GM19023 (cell line): Measurements from ENCODE around the gene DNAJC7.

Experiments
- ATAC-seq: cut with Tn5 transposase; IDR thresholded peaks from one replicate; pipeline ENCODE4 v1.9.1; 2021; ENCODE audit warnings: mild to moderate bottlenecking, moderate library complexity; ENCODE audit not compliant: unreplicated experiment

The DNAJC7 gene

DNA sequence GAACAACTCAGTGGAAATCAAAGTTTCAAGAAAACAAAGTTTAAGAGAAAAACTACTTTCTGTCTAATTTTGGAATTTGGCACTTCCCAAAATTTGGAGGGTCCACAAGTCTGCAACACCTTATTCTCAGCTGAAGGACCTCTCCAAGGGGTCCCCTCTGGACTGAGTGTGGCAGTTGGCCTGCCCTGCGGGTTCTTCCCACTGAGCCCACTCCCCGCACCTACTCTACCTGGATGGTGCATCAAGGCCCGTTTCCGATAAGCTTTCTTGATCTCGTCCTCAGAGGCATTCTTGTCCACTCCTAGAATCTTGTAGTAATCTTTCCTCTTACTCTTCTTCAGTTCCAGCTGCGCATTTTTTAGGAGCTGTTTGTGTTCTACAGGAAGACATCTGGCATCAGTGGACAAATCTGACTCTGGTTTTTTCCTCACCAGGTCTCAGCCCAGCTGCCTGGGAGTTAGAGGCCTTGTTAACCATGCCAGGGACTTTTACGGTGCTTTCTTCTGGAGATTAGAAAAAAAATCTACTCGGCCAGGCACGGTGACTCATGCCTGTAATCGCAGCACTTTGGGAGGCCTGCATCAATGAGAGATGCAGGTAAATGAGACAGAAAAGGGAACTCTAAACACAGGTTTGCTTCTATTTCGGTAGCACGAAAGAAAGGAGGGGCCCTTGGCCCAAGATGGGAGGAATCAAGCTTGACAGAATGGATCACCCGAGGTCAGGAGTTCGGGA lies 35.0 kb downstream of the DNAJC7 start:
- no peak for ATAC-seq

DNA sequence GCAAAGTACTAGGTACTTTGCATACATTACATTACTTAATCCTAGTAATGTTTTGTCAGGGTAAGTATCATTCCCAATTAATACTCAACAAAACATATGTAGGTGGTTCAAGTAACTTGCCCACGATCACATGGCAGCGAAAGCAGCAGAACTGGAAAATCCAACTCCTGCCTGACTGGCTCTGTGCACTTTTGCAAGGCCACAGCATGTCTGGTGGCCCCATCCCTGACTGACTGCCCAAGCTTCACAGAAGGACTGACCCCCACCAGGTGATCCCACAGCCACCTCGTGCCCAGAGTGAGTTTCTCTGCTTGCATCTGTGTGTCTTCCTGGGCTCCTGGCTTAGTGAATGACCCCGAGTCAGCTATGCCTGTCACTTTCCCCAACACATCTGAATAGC lies 39.2 kb downstream of the DNAJC7 start:
- no peak for ATAC-seq

DNA sequence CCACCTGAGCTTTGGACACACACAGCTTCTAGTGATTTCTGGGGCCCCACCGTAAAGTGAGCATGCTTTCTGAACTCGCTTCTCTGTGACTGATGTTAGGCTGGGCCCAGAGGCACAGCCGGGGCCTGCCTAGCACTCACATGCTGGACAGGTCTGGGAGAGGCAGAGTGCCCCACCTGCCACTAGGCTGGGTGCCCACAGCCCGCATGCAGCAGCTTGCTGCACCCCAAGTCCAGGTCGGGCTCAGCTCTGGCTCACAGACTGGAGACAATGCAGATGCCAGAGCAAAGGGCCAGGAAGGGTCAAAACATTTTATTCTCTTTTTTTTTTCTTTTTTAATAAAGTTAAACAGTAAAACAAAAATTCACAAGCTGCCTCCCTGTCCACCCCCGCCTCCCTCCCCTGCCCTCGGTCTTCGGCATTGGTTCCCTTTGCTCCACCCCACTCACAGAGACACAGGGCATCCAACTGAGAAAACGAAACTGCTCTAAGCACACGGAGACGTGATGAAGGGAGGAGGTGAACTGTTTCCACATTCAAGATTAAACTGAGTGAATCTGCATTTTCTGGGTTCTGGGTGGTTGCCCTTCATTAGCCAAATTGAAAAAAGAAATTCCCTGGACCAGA lies 41.0 kb downstream of the DNAJC7 start:
- ATAC-seq: no peak

DNA sequence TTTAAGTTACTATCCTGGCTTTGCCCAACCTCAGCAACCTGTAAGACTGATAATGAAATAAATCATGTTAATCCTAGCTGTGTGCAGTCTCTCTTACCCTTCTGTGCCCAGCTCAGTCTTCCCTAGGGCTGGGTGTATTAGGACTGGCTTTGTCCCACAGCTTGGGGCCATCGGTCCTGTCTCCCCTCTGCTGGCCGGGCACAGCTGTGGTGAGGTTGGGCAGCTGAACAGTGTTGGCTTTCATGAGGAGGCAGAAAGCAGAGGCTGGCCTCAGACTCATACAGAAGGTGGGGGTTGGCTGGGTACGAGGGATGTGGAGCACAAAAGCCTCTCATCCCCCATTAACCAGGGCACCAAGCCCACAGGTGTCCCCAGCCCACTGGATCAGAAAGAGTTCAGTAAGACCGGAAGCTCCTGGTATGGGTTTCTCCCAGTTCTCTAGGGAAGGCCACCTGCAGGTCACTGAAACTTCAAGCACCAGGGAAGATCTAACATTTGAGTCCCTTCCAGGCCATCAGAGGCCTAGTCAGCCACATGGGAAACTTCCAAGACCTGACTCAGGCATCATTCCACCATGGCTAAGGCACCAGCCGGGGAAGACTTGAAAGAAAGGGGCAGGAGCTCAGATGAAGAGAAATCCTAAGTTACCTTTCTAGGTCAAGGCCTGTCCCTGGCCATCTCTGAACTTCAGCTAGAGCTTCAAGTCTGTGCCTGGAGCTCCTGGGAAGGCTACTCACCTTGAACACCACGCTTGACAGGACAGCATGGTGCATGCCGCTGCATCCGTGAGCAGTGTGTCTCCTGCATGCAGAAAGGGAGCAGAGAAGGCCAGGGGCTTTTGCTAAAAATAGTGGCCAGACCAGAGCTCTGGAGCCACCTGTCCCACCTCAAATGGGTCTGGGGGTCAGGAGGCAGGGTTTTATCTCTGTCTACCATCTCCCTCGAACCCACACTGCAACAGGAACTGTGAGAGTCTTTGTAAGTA lies 41.8 kb downstream of the DNAJC7 start:
- ATAC-seq: no peak

DNA sequence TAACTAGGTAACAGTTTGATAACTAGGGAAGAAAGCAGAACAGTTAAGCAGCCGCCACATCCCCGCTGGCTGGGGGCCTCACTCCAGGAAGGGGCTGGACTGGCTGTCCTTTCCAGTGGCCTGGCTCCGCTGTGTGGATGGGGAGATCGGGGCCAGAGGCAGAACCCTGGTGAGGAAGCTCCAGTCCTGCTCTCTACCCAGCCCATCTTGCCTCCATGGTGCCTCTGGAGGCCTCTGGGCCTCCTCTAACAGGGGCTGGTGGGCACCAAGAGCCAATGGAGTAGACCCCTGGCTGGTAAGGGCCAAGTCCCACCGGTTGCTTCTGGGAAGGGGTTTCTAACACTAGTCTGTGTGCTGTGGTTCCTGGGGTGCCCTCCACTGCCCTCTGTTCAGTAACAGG lies 42.6 kb downstream of the DNAJC7 start:
- no peak for ATAC-seq

DNA sequence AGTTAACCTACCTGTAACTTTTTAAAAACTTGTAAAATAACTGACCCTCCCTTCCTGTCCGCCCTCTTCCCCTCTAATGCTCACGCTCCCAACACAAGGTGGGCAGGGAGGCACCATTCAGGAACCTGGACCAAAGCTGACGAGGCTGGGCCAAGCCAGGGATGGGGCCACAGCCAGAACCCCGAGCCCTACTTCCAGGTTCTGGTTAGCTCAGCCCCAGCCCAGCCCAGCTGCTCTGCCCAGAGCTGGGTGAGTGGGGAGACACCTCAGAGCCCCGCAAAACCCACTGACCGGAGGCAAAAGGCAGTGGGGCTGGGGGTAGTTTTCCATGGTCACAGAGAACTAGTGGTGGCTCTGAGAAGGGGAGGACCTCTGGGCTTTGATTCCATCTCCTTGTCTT lies 43.2 kb downstream of the DNAJC7 start:
- no peak for ATAC-seq

DNA sequence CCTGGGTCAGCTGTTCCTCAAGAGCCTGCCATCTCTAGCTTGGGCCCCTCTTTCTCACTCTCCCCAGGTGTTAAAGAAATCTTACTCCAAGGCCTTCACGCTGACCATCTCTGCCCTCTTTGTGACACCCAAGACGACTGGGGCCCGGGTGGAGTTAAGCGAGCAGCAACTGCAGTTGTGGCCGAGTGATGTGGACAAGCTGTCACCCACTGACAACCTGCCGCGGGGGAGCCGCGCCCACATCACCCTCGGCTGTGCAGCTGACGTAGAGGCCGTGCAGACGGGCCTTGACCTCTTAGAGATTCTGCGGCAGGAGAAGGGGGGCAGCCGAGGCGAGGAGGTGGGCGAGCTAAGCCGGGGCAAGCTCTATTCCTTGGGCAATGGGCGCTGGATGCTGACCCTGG lies 43.8 kb downstream of the DNAJC7 start:
- ATAC-seq: no peak

DNA sequence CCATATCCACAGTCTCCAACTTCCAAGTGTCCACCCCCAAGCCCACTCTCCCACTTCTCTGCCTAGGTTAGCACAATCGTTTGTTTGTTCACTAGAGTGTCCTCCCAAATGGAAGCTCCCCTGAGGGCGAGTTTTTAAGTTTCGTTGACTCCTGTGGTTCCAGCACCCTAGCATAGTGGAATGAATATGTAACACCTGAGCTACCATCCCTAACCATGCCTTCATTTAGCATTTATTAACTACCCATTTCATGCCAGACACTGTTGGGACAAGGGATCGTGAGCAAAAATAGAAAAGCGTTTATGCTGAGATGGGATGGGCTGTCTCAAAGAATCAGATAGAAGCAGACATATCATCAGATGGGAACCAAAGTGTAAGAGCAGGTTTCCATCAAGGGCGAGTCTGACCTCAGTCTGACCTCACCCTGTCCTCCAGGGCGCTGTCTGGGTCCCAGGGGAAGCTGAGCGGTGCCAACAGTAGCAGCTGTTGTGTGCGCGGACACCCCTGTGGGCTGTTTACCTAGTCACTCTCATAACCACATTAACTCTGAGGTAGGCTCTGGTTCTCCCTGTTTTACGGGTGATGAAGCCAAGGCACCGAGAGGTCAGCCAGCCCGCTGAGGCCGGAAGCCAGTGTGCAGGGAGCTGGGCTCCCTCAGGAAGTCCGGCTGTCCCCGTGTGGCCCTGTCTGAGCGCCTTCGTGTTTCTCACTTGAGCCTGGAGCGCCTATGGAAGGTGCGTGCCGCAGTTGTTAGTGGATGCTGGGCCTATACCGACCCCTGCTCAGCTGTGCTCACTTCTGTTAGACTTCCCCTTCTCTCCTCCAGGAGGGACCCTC lies 44.5 kb downstream of the DNAJC7 start:
- peak; percentile 58 for ATAC-seq

DNA sequence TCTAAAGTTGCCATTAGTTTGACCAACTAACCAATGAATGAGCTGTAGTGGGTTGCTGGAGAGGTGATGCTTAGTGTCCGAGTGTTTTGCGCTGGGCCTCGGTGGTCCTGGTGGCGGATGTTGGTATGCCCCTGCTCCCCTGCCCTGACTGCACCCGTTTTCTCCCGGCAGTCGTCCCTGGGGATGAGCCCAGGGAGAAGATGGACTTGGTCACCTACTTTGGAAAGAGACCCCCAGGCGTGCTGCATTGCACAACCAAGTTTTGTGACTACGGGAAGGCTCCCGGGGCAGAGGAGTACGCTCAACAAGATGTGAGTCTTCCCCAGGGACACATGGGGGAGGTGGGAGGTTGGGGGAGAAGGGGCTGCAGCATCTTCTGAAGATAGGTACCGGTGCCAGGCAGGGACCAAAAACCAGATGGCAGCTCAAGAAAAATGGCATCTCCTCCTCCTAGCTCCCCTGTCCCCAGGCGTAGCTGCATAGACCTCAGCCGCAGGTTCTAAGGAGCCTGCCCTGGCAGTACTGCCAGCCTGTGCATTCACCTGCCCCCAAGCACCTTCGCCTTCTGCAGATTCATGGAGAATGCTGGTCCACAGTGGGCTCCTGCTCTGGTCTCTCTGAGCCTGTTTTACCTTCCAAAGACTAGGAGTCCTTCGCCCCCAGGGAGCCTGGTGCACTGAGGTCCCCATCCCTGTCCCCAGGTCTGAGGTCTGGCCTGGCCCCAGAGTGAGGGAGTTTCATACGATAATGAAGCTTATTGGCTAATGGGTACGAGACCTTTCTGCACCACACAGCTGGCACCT lies 45.3 kb downstream of the DNAJC7 start:
- no peak for ATAC-seq

DNA sequence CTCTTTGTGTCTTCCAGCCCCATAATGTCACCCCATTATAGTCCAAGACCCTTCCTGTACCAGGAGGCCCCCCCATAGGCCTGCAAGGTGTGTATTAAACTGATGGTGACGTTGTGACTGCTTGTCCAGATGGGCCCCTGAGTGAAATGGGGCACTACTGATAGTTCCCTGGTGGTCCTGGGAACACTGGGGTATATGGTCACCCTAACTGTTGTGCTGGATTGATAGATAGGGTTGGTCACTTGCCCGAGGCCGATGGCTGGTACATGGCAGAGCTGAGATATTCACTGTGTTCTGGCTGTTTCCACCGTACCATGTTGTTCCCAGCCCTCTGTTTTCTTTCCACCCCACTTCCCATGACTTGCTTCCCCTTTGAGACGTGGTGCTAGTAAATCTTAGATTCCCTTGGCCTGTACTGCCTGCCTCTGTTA lies 46.3 kb downstream of the DNAJC7 start:
- no peak for ATAC-seq

DNA sequence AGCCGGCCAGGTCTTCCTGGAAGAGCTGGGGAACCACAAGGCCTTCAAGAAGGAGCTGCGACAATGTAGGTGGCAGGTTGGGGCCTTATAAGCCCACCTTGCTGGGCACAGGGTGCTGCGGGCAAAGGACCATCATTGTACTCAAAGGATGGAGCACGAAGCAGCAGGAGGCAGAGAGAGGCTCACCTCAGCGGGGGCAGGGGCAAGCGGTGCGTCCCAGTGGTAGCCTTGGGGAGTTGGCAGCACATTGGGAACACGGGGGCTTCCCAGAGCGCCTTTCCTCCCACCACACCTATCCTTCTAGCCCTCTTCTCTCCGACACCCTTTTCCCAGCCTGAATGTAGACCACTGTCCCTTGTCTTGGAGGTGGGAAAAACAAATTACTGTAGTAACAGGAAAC lies 48.6 kb downstream of the DNAJC7 start:
- ATAC-seq: no peak

DNA sequence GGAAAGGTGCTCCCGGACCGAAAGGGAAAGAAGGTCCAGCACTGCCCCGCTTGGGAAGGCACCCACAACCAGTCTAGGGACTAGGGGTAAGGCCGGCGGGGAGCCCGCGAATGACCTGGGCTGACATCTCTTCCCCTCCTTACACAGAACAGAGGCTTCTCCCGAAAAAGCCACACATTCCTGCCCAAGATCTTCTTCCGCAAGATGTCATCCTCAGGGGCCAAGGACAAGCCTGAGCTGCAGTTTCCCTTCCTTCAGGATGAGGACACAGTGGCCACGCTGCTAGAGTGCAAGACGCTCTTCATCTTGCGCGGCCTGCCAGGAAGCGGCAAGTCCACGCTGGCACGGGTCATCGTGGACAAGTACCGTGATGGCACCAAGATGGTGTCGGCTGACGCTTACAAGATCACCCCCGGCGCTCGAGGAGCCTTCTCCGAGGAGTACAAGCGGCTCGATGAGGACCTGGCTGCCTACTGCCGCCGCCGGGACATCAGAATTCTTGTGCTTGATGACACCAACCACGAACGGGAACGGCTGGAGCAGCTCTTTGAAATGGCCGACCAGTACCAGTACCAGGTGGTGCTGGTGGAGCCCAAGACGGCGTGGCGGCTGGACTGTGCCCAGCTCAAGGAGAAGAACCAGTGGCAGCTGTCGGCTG lies 49.2 kb downstream of the DNAJC7 start:
- ATAC-seq: no peak

DNA sequence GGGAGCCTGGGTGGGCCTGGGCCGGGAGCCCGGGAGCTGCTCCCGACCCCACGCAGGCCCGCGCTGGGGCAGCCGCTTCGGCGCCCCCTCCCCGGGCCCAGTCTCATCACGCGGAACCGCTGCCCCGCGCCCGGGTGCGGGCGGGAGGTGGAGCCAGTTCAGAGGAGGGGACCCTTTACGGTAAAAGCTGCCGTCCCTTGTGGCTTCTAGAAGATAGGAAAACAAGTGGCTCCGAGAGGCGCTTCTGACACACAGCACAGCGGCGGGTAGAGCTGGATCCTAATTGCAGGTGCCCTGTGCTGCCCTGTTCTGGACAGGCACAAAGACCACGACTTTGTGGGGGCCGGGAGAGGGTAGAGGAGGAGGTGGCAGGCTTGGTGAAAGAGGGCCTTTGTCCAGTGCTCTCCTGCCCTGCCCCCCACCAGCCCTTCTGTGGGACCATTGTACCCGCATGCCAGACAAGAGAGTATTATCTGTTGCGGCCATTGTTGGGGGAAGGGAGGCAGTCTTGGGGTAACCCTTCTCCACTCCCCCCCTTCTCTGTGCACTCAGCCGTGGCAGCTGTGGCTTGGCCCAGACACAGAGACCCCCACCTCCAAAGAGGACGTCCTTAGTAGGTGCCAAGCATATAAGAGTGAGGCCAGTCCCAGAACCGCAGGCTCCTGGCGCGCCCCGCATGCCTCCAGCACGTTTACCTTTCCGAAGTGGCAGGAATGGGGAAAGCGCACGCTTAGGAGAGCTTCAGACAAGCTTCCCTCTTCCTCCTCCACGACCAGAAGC lies 49.9 kb downstream of the DNAJC7 start:
- peak; percentile 14 for ATAC-seq

DNA sequence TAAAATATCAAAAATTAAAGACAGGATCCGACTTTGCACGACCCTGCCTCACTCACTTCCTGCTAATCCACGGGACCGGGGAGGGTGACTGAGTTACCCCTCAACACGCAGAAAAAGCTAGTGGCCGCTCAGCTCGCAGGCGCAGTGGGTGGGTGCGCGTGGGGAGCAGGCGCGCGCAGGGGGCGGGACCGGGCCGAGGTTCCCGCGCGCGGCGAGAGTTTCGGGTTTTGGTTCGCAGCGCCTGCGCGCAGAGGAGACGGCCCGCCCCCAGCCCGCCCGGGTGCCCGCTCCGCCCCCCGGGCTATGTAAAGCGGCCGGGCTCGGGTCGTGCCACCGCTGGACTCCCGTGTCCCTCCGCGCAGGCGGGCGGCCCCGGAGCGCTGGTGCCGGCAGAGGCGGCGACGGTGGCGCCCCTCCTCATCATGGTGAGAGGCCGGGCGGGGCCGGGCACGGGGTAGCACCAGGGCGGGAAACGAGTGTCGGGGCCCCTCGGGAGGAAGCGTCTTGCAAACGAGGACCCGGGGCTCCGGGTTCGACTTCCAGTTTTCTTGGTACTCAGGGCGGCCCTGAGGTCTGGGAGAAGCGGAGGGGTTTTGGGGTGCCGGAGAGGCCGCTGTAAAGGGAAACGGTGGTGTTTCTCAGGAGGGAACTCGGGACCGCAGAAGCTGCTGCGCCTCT lies 50.6 kb downstream of the DNAJC7 start, which contains the start of gene CNP:
TSS of gene CNP (plus strand) at position 333 of the 678 bp plus-strand sequence. CDS start at position 423, 90 bp downstream.
- ATAC-seq: peak; percentile 62

DNA sequence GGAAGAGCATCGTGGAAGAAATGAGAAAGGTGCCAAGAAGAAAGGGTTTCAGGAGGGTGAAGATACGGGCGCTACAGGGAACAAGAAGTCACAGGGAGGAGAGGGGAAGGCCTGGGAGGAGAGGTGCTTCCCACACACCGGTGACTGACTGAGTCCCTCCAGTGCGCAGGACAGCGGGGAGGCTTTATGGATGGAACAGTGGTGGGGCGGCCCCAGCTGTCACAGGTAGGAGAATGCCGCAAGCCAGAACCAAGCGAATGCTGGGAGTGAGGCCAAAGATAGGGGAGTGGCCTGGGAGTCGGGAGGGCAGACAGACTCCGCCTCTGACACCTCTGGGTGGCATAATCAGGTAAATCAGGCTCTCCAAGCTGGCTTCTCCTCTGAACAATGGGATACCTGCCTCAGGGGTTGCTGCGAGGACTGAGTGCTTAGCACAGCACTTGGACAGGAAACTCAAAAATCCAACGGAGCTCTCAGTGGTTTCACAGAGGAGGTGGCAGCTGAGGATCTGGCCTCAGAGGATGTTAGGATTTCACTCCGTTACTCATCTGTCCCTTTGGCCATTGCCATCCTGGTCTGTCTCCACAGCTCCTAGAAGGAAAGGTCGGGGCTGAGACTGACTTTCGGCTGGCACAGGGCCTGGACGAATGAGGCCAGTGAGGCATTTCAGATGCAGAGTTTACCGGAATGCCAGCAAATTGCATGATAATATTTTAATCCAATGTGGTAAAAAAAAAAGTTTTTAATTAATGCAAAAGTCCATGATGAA lies 51.4 kb downstream of the DNAJC7 start:
- no peak for ATAC-seq

DNA sequence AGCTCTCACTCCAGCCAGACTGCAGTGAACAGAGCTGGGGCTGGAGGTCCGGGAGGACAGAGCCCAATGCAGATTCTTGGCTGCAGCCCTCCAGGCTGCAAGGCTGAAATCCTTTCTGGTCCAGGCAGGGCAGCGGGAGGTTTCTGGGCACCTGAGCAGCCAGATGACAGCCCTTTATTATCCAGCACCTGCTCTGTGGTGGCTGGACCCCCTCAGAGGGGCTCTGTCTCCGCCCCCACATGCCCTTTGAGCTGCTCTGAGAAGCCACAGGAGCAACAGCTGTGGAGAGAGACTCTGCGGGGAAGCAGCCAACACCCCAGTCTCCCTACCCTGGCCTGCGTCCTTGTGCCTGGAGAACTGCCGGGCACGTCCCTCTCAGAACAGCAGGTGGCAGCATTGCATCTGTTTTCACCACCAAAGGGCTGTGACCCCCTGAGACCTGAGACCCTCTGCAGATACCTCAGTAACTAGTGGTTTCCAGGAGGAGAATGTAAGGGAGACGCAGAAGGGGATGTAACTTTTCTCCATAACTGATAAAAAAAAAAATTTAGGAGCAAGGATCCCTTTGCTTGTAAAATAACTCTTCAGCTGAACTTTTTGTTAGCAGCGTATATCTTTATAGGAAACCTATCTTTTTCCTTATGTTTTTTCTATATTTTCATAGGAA lies 54.3 kb downstream of the DNAJC7 start:
- no peak for ATAC-seq

DNA sequence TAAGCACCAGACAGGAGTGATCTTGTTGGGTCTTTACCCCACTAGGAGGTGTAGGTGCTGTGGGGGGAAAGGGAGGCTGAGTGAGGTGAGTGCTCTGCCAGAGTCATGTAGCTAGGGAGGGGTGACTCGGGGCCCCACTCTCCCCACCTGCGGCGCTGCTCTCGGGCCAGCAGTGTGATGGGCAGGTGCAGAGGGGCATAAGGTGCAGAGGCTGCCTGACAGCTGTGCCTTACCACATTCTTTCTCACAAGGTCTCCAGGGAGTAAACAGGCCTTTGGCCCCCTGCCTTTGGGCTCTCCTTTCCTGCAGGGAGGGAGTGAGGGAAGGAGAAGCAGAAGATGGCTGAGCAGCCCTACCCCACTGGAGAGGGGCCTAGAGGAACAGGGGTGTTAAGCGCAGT lies 55.1 kb downstream of the DNAJC7 start:
- ATAC-seq: no peak
